Testis (tissue), 2 donors: ENCODE results near the gene TNS1.

Source experiments
- CTCF ChIP-seq, 3 experiments: fragments of 450-650 bp in 2 of 3; fragments of 200-600 bp in 1 of 3; sonication (generic) in 1 of 3; IDR thresholded peaks; one replicate each; pipeline ENCODE4 v1.5.1; 2016 to 2019; ENCODE audit warnings: antibody characterized with exemption in 3 of 3, mild to moderate bottlenecking in 2 of 3, moderate library complexity in 1 of 3
- POLR2A ChIP-seq: fragments of 450-650 bp; IDR thresholded peaks from one replicate; pipeline ENCODE4 v1.6.1; 2017; ENCODE audit warnings: antibody characterized with exemption, mild to moderate bottlenecking, moderate library complexity

- no peak for TF ChIP-seq CTCF (IDR thresholded peaks at IDR 0.05)
- no peak for TF ChIP-seq POLR2A
These were observed 212.6 kb downstream of the TNS1 start for GRCh38 chr2:217790195-217790594.
